K562 (cell line): ENCODE measurements around the gene RIMOC1. TPM values are rescaled to one million over a fixed set of nuclear protein-coding genes. Genes with fewer than 3 reads are reported as not detected.

Experiments used
- ATAC-seq: fragments of 200-7000 bp; cut with Tn5 transposase; 3 replicates; pipeline ENCODE4 v1.9.1; 2020; ENCODE audit warnings: moderate library complexity
- Bru-seq: library from RNA; stranded (reverse); fragments of 400-500 nt; gene quantifications from one replicate; lab custom pipeline; 2021; lab: Mats Ljungman, UMichigan
- BruChase-seq, 2 experiments: library from RNA; stranded (reverse); fragments of 400-500 nt; gene quantifications; one replicate each; lab custom pipeline; 2021; lab: Mats Ljungman, UMichigan
- BruUV-seq: library from RNA; stranded (reverse); fragments of 400-500 nt; replicated peaks from 2 replicates; lab custom pipeline; 2021; lab: Mats Ljungman, UMichigan
- CTCF ChIA-PET: fragments of 300-600 bp; formaldehyde crosslinking; extraction: SDS; loops from one replicate; lab custom pipeline; 2021; ENCODE audit warnings: low intra/inter-chr PET ratio; lab: Yijun Ruan, JAX
- POLR2A ChIA-PET: fragments of 300-600, 350-650 bp; sonication (Branson Sonifier 250); formaldehyde crosslinking; extraction: SDS; loops from one replicate; lab custom pipeline; 2021; ENCODE audit warnings: antibody characterized with exemption, inconsistent platforms; lab: Yijun Ruan, JAX
- DNase-seq, 4 experiments: peaks; one replicate each; pipeline versions ENCODE4 v3.0.0 to v3.0.0-alpha.2; 2011 to 2018; ENCODE audit warnings: low spot score in 3 of 4, mixed read lengths in 3 of 4; ENCODE audit errors: extremely low read depth in 1 of 4
- FAIRE-seq: peaks from 2 replicates; lab custom pipeline; 2011; peaks lifted over from hg19 to GRCh38; lab: Jason Lieb, UNC
- H2AFZ ChIP-seq: 2 replicates; pipeline ENCODE4 v1.6.0; 2011; ENCODE audit warnings: low read depth, low read length, control low read depth, inconsistent platforms
- H3K27ac ChIP-seq: fragments of 200-600 bp; 3 replicates; pipeline ENCODE4 v1.8.0; 2011; ENCODE audit warnings: low read depth, mild to moderate bottlenecking, control low read depth, inconsistent platforms, low read length, moderate library complexity, mixed read lengths; ENCODE audit errors: extremely low read depth
- H3K27me3 ChIP-seq, 2 experiments: fragments of 300-600 bp in 1 of 2; 2 replicates in 1 of 2; 3 replicates in 1 of 2; pipeline versions ENCODE4 v1.6.0 to v1.8.0; 2011; ENCODE audit warnings: inconsistent platforms in 2 of 2, low read length in 2 of 2, mild to moderate bottlenecking in 1 of 2, mixed read lengths in 1 of 2, moderate library complexity in 1 of 2; ENCODE audit not compliant: control insufficient read depth in 2 of 2, insufficient read depth in 2 of 2
- H3K36me3 ChIP-seq: fragments of 300-600 bp; 3 replicates; pipeline ENCODE4 v1.8.0; 2011; ENCODE audit warnings: mild to moderate bottlenecking, low read length, inconsistent platforms; ENCODE audit not compliant: control insufficient read depth, insufficient read depth
- H3K4me1 ChIP-seq, 2 experiments: fragments of 200-600 bp in 1 of 2; replicated peaks in 1 of 2; 2 replicates in 1 of 2; 3 replicates in 1 of 2; pipeline versions ENCODE4 v1.5.1 to v1.8.0; 2011; ENCODE audit warnings: inconsistent platforms in 2 of 2, low read length in 2 of 2, mild to moderate bottlenecking in 1 of 2, mixed read lengths in 1 of 2, moderate library complexity in 1 of 2; ENCODE audit not compliant: control insufficient read depth in 2 of 2, insufficient read depth in 2 of 2
- H3K4me2 ChIP-seq: 2 replicates; pipeline ENCODE4 v1.6.1; 2011; ENCODE audit warnings: low read length, control low read depth, inconsistent platforms, mixed read lengths; ENCODE audit not compliant: insufficient read depth
- H3K4me3 ChIP-seq: fragments of 200-600 bp; sonication (generic), shearing (Covaris generic); 2 replicates; pipeline ENCODE4 v1.5.1; 2016; ENCODE audit warnings: control low read depth, inconsistent platforms
- H3K79me2 ChIP-seq: fragments of 200-600 bp; 3 replicates; pipeline ENCODE4 v1.8.0; 2011; ENCODE audit warnings: low read length, inconsistent platforms; ENCODE audit not compliant: control insufficient read depth, insufficient read depth
- H3K9ac ChIP-seq, 2 experiments: 2 replicates each; pipeline versions ENCODE4 v1.6.0 to v1.6.1; 2011; ENCODE audit warnings: low read depth in 2 of 2, low read length in 2 of 2, control low read depth in 1 of 2, inconsistent platforms in 1 of 2, mild to moderate bottlenecking in 1 of 2, mixed read lengths in 1 of 2; ENCODE audit not compliant: insufficient read depth in 1 of 2
- H3K9me1 ChIP-seq: one replicate; pipeline ENCODE4 v1.6.0; 2011; ENCODE audit warnings: inconsistent platforms, mild to moderate bottlenecking, low read length, moderate library complexity; ENCODE audit not compliant: control insufficient read depth, insufficient read depth
- H3K9me3 ChIP-seq: replicated peaks from 2 replicates; pipeline ENCODE4 v1.5.1; 2011; ENCODE audit warnings: low read depth, low read length, inconsistent platforms; ENCODE audit not compliant: control insufficient read depth, insufficient read depth
- H4K20me1 ChIP-seq: replicated peaks from 2 replicates; pipeline ENCODE4 v1.6.1; 2011; ENCODE audit warnings: low read length, inconsistent platforms, mixed read lengths; ENCODE audit not compliant: control insufficient read depth, insufficient read depth
- E2F6 ChIP-seq, 2 experiments: IDR thresholded peaks; 2 replicates each; pipeline ENCODE4 v1.6.1; 2011; ENCODE audit warnings: borderline replicate concordance in 1 of 2, control low read depth in 1 of 2, low read depth in 1 of 2, low read length in 1 of 2, mild to moderate bottlenecking in 1 of 2, mixed read lengths in 1 of 2, moderate library complexity in 1 of 2; ENCODE audit not compliant: insufficient read depth in 1 of 2, insufficient read length in 1 of 2, poor library complexity in 1 of 2, severe bottlenecking in 1 of 2; ENCODE audit errors: extremely low read depth in 1 of 2
- HINFP ChIP-seq: fragments of 450-650 bp; conservative IDR thresholded peaks from 2 replicates; pipeline ENCODE4 v1.6.1; 2016; ENCODE audit warnings: missing genetic modification characterization, low read depth, mild to moderate bottlenecking, control low read depth, missing compliant biosample characterization
- HOXB6 ChIP-seq: fragments of 250-450 bp; sonication (Bioruptor Pico); IDR thresholded peaks from 2 replicates; pipeline ENCODE4 v1.5.1; 2022; ENCODE audit warnings: mild to moderate bottlenecking, borderline replicate concordance
- KDM5B ChIP-seq: fragments of 200-600 bp; sonication (generic); IDR thresholded peaks from 2 replicates; pipeline ENCODE4 v1.6.1; 2012; ENCODE audit warnings: low read depth, mild to moderate bottlenecking, moderate library complexity, low read length, control low read depth, inconsistent platforms; ENCODE audit not compliant: insufficient replicate concordance
- MAZ ChIP-seq, 2 experiments: fragments of 450-650 bp in 1 of 2; sonication (generic) in 1 of 2; formaldehyde crosslinking; IDR thresholded peaks in 1 of 2; conservative IDR thresholded peaks in 1 of 2; 2 replicates each; pipeline versions ENCODE4 v1.4.0 to v1.5.0; 2020; ENCODE audit warnings: mild to moderate bottlenecking in 1 of 2, missing genetic modification reagents in 1 of 2
- TCFL5 ChIP-seq: fragments of 250-450 bp; sonication (Bioruptor Pico); conservative IDR thresholded peaks from 2 replicates; pipeline ENCODE4 v1.6.1; 2021; ENCODE audit warnings: mild to moderate bottlenecking, moderate library complexity, matching md5 sums
- ZKSCAN1 ChIP-seq: fragments of 150-350 bp; IDR thresholded peaks from 2 replicates; pipeline ENCODE4 v1.6.1; 2016; ENCODE audit warnings: low read depth, low read length
- ZNF354B ChIP-seq: fragments of 250-450 bp; sonication (Bioruptor Pico); IDR thresholded peaks from 2 replicates; pipeline ENCODE4 v1.4.0; 2020
- WGBS: fragments of 100-300 bp; shearing (Covaris generic); methylation state at CpG from one replicate; pipeline ENCODE4 v1.1.6; 2016; ENCODE audit warnings: low coverage, mixed read lengths; ENCODE audit not compliant: insufficient coverage; ENCODE audit errors: missing lambda C conversion rate; 5-methylcytosine and 5-hydroxymethylcytosine counted together
- in situ Hi-C: fragments of 300-500 bp; cut with MboI; formaldehyde crosslinking; loops from 4 replicates; pipeline ENCODE4 v1.15.0; 2018; ENCODE audit warnings: inconsistent platforms, mixed read lengths
- intact Hi-C: fragments of 100-400 bp; cut with micrococcal nuclease; formaldehyde crosslinking; loops from 2 replicates; pipeline ENCODE4 v1.14.2; 2022
- long read RNA-seq, 3 experiments: library from polyadenylated mRNA in 2 of 3; library from RNA in 1 of 3; unstranded in 2 of 3; stranded (forward) in 1 of 3; transcript quantifications; one replicate each; pipeline ENCODE4 v2.0.0, GENCODE V29; 2019 to 2022
- polyA minus RNA-seq, 3 experiments: library from RNA; depleted of rRNA, polyadenylated mRNA; stranded (reverse); fragments of >200 nt; gene quantifications; 2 replicates each; pipeline ENCODE4 v1.2.3, GENCODE V29; 2011
- polyA plus RNA-seq, 8 experiments: library from polyadenylated mRNA; depleted of rRNA in 4 of 8; stranded (reverse) in 5 of 8; unstranded in 3 of 8; fragments of >200 nt; fragmentation: Nextera tagmentation in 2 of 8; fragmentation: Illumina TruSeq in 1 of 8; extraction: Ambion mirVana in 2 of 8; extraction: Trizol in 1 of 8; gene quantifications; 2 replicates each; pipeline versions ENCODE4 v1.2.1 to v1.2.3, GENCODE V29; 2011 to 2014; ENCODE audit warnings: inconsistent platforms in 1 of 8, missing spikeins in 1 of 8
- total RNA-seq, 7 experiments: library from RNA; depleted of rRNA in 6 of 7; stranded (reverse); fragments of >200 nt in 6 of 7; fragmentation: Illumina TruSeq in 2 of 7; extraction: Trizol in 2 of 7; gene quantifications; 2 replicates each; pipeline versions ENCODE4 v1.2.1 to v1.2.3, GENCODE V29; 2011 to 2021; ENCODE audit warnings: low replicate concordance in 1 of 7

RIMOC1 gene
- total RNA-seq (2011; cell fraction: chromatin; rRNA removed; ENCODE audit: low replicate concordance) = 9.3 and 33.8 TPM in 2 replicates
- total RNA-seq (2011; cell fraction: nucleolus; rRNA removed) = 5.0 and 6.3 TPM in 2 replicates
- 20.1 and 37.6 TPM in 2 replicates for total RNA-seq (2011; cell fraction: nucleoplasm; rRNA removed)
- total RNA-seq (2014; rRNA removed) (13.8 and 19.6 TPM in 2 replicates), total RNA-seq (2014; rRNA removed; fragmentation: Illumina TruSeq; extraction: Trizol) (38.3 and 42.1 TPM in 2 replicates), total RNA-seq (2015; rRNA removed; fragmentation: Illumina TruSeq; extraction: Trizol) (30.3 and 30.8 TPM in 2 replicates), total RNA-seq (2021) (47.5 and 48.7 TPM in 2 replicates), polyA plus RNA-seq (2011; rRNA removed) (47.9 and 63.1 TPM in 2 replicates), polyA plus RNA-seq (2014; fragmentation: Illumina TruSeq; extraction: Trizol) (33.7 and 40.6 TPM in 2 replicates), polyA plus RNA-seq (2014; fragmentation: Nextera tagmentation; extraction: Ambion mirVana) (10 to 100 TPM; 11.6 to 14.3 TPM), polyA plus RNA-seq (2014; rRNA removed) (26.3 and 34.9 TPM in 2 replicates), polyA minus RNA-seq (2011; rRNA and poly(A)+ RNA removed) (69.0 and 79.7 TPM in 2 replicates), Bru-seq, nascent RNA (percentile 95 among the genes with signal in this experiment), BruChase-seq, experiment 1, labeled RNA remaining after a 2-hour chase (percentile 95 among the genes with signal in this experiment), BruChase-seq, experiment 2, labeled RNA remaining after a 6-hour chase (percentile 97 among the genes with signal in this experiment)
- 14.0 and 39.5 TPM in 2 replicates for polyA plus RNA-seq (2011; cell fraction: cytosol; rRNA removed)
- 19.8 and 31.5 TPM in 2 replicates for polyA plus RNA-seq (2011; cell fraction: nucleus; rRNA removed)
- polyA plus RNA-seq (2012) = 9.2 and 13.4 TPM in 2 replicates
- 14.0 and 24.0 TPM in 2 replicates for polyA minus RNA-seq (2011; cell fraction: cytosol; rRNA and poly(A)+ RNA removed)
- polyA minus RNA-seq (2011; cell fraction: nucleus; rRNA and poly(A)+ RNA removed) = 15.8 and 23.4 TPM in 2 replicates
- long read RNA-seq, experiment 1, full-length matches to known transcripts = 9 of 36 reads
- long read RNA-seq, experiment 1, partial matches to known transcripts = 6 of 36 reads
- long read RNA-seq, experiment 1, other reads (novel, unspliced or antisense) = 21 of 36 reads
- long read RNA-seq, experiment 2, partial matches to known transcripts = 0 of 13 reads
- long read RNA-seq, experiment 2, other reads (novel, unspliced or antisense) = 13 of 13 reads
- long read RNA-seq, experiment 3, full-length matches to known transcripts = 10 of 14 reads
- long read RNA-seq, experiment 3, partial matches to known transcripts = 1 of 14 reads
- long read RNA-seq, experiment 3, other reads (novel, unspliced or antisense) = 3 of 14 reads

- peak within 1 kb of the TSS; percentile 86 for H3K27ac ChIP-seq
- in situ Hi-C loops = no loop called here
- CTCF ChIA-PET = no interaction called here
- no peak for TF ChIP-seq ZNF354B (CRISPR knock-in tag)
- 0 out of 2 replicates have a peak, but pooled peaks have one; percentile 9 for TF ChIP-seq TCFL5 (CRISPR knock-in tag)
- TF ChIP-seq HINFP (tag) = 0 out of 2 replicates have a peak, but pooled peaks have one; percentile 54
- no peak for TF ChIP-seq ZKSCAN1
- TF ChIP-seq E2F6 (IDR thresholded peaks at IDR 0.05; ENCODE audit: borderline replicate concordance in 1 of 2, extremely low read depth in 1 of 2, insufficient read depth in 1 of 2, insufficient read length in 1 of 2, low read depth in 1 of 2, low read length in 1 of 2, poor library complexity in 1 of 2, severe bottlenecking in 1 of 2) = peak; percentile 84 to 90
- no peak for TF ChIP-seq HOXB6 (CRISPR knock-in tag)
- peak; percentile 91 to 96 for TF ChIP-seq MAZ (CRISPR knock-in tag; conservative IDR thresholded peaks at IDR 0.05 in 1 of 2, IDR thresholded peaks at IDR 0.05 in 1 of 2)
- TF ChIP-seq KDM5B = peak; percentile 92
Measured at GRCh38 chr5:41903892-41904799, at the start of gene RIMOC1. Gene RIMOC1 (plus strand): TSS chr5:41904344. CDS start chr5:41904368, 24 bp downstream.

More at GRCh38 chr5:41903892-41904799, at the start of gene RIMOC1:
- Histone ChIP-seq H2AFZ (peak within 1 kb of the TSS; percentile 84), H4K20me1 (no peaks in the 10 kb centered on the region), H3K9ac (peak within 1 kb of the TSS; percentile 94 to 99), H3K4me1 (peaks cover 6 to 18% of the 10 kb centered on the region in 2 experiments), H3K4me3 (peak within 1 kb of the TSS; percentile 67), H3K27me3 (no peaks in the 10 kb centered on the region), H3K79me2 (peaks cover 36% of the 10 kb centered on the region), H3K4me2 (peak within 1 kb of the TSS; percentile 92), H3K9me1 (no peaks in the 10 kb centered on the region), H3K9me3 (no peaks in the 10 kb centered on the region), H3K36me3 (peaks cover 38% of the 10 kb centered on the region)
- peak; percentile 98 to 100 (median 99) for DNase-seq
- peak; percentile 99 for ATAC-seq
- BruUV-seq = TSS peak; percentile 51
- FAIRE-seq = peak; percentile 100
- under 1% methylated on average over 53 of the region's 55 CpGs for WGBS
- POLR2A ChIA-PET = interaction anchor here (0.6 to 1.6 kb wide), 15 partner anchors 9 to 1080 kb away, joined by 3 to 12 read pairs (median 6); partner anchors contain the start of gene FBXO4
- intact Hi-C loops = loop anchor here (1.0 to 2.0 kb wide), 3 partner anchors 21 to 34 kb away; partner anchors contain the start of genes FBXO4 and OXCT1
